Colonic mucosa (tissue), 4 donors: ENCODE data around the gene LPCAT4. TPM values are rescaled to one million over a fixed set of nuclear protein-coding genes. Genes with fewer than 3 reads are reported as not detected.

ENCODE experiments used
- DNase-seq: peaks from one replicate; pipeline ENCODE4 v3.0.0-alpha.2; 2020
- H3K27ac ChIP-seq: fragments of 200-600 bp; one replicate; pipeline ENCODE4 v1.8.0; 2021
- H3K27me3 ChIP-seq: fragments of 200-600 bp; one replicate; pipeline ENCODE4 v1.8.0; 2021
- H3K36me3 ChIP-seq: fragments of 200-600 bp; one replicate; pipeline ENCODE4 v1.8.0; 2021
- H3K4me1 ChIP-seq: fragments of 200-600 bp; one replicate; pipeline ENCODE4 v1.8.0; 2021; ENCODE audit warnings: mild to moderate bottlenecking
- H3K4me3 ChIP-seq: fragments of 200-600 bp; one replicate; pipeline ENCODE4 v1.8.0; 2021
- H3K9ac ChIP-seq, 2 donors: one replicate each; pipeline ENCODE4 v1.7.0; 2013; ENCODE audit warnings: control low read depth in 2 of 2, low read depth in 2 of 2, low read length in 2 of 2
- H3K9me3 ChIP-seq: fragments of 200-600 bp; one replicate; pipeline ENCODE4 v1.8.0; 2021
- intact Hi-C: fragments of 100-400 bp; cut with DNase I; formaldehyde crosslinking; loops from one replicate; pipeline ENCODE4 v1.14.1; 2022
- total RNA-seq, 2 donors: library from RNA; stranded (reverse); fragmentation: NEBNext Ultra II Directional in 1 of 2; extraction: Animal tissue kit (Norgen Biotek cat#: 25700) in 1 of 2; gene quantifications; one replicate each; pipeline ENCODE4 v1.2.1, GENCODE V29; 2021
- TF ChIP-seq, protein P1 (sequence below): fragments of 200-600 bp; IDR thresholded peaks from one replicate; pipeline ENCODE4 v1.8.0; 2022; ENCODE audit warnings: antibody characterized with exemption, mild to moderate bottlenecking
- donor health status: healthy.
- donor health status: DM: no; HTN: no; CAD: no.
- donor health status: DM: no; HTN: no; CAD: no.

Gene LPCAT4
- total RNA-seq, 2 donors from 2014 or later: 174 to 175 TPM

- Histone ChIP-seq H3K36me3 (no peaks in the 10 kb centered on the region), H3K4me3 (no peak overlapping the region), H3K27ac (peak overlapping the region; percentile 86), H3K9me3 (no peaks in the 10 kb centered on the region), H3K4me1 (no peaks in the 10 kb centered on the region), H3K9ac (peak overlapping the region in 1 of 2 donors; percentile 1), H3K27me3 (no peaks in the 10 kb centered on the region)
- intact Hi-C loops: no loop called here
- TF ChIP-seq, protein P1, sequence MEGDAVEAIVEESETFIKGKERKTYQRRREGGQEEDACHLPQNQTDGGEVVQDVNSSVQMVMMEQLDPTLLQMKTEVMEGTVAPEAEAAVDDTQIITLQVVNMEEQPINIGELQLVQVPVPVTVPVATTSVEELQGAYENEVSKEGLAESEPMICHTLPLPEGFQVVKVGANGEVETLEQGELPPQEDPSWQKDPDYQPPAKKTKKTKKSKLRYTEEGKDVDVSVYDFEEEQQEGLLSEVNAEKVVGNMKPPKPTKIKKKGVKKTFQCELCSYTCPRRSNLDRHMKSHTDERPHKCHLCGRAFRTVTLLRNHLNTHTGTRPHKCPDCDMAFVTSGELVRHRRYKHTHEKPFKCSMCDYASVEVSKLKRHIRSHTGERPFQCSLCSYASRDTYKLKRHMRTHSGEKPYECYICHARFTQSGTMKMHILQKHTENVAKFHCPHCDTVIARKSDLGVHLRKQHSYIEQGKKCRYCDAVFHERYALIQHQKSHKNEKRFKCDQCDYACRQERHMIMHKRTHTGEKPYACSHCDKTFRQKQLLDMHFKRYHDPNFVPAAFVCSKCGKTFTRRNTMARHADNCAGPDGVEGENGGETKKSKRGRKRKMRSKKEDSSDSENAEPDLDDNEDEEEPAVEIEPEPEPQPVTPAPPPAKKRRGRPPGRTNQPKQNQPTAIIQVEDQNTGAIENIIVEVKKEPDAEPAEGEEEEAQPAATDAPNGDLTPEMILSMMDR: no peak
- no peak for DNase-seq
Measured at GRCh38 chr15:34335176-34336032, 31.6 kb downstream of the LPCAT4 start.

DNA sequence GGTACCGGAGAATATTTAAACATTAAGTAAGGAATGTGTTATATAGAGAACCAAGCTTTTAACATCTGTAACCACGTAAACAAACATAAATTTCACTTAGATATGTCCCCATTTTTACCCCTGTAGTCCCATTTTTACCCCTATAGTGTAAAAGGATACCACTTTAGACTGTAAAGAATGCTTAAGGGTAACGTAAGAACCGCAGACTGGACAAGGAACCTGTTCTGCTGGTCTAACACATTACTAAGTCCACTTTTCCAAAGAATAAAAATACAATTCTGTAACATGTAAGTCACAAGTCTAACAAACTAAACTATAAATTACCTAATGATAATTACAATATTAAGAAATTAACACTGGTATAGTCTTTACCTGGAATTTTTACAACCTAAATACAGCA lies 32.3 kb downstream of the LPCAT4 start:
- Histone ChIP-seq H3K4me3 (no peak overlapping the region), H3K4me1 (no peaks in the 10 kb centered on the region), H3K27ac (peak overlapping the region; percentile 39), H3K9me3 (no peaks in the 10 kb centered on the region), H3K9ac (no peak overlapping the region), H3K27me3 (no peaks in the 10 kb centered on the region), H3K36me3 (no peaks in the 10 kb centered on the region)
- DNase-seq: no peak
- TF ChIP-seq, protein P1: no peak
- intact Hi-C loops: no loop called here

GRCh38 chr15:34332553-34333120 lies 34.4 kb downstream of the LPCAT4 start:
- Histone ChIP-seq H3K27ac (no peak overlapping the region), H3K9me3 (no peaks in the 10 kb centered on the region), H3K4me3 (no peak overlapping the region), H3K27me3 (no peaks in the 10 kb centered on the region), H3K4me1 (no peaks in the 10 kb centered on the region), H3K36me3 (no peaks in the 10 kb centered on the region), H3K9ac (no peak overlapping the region)
- TF ChIP-seq, protein P1: no peak
- no peak for DNase-seq
- intact Hi-C loops: no loop called here

DNA sequence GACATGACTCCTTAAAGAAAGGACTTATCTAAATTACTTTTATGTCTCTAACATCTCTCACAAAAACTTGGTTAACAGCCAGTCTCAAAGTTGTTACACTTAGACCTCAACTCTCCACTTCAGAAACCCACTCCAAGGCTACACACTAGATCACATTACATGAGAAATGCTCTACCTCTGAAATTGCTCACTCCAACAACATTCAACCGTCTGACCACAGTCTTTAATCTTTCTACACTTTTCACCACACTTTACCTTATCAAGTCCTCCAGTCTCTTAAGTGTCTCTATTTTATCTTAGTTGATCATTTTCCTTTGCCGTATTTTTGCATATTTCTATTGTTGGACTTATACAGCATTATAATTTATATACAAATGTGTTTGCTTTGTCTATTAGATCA lies 35.2 kb downstream of the LPCAT4 start:
- Histone ChIP-seq H3K27ac (no peak overlapping the region), H3K36me3 (no peaks in the 10 kb centered on the region), H3K4me1 (no peaks in the 10 kb centered on the region), H3K27me3 (no peaks in the 10 kb centered on the region), H3K9me3 (no peaks in the 10 kb centered on the region), H3K9ac (no peak overlapping the region), H3K4me3 (no peak overlapping the region)
- intact Hi-C loops: no loop called here
- DNase-seq: no peak
- TF ChIP-seq, protein P1: no peak

- no peaks in the 10 kb centered on the region for H3K9me3 ChIP-seq
- DNase-seq: no peak
- intact Hi-C loops: no loop called here
- no peak overlapping the region for H3K9ac ChIP-seq
- no peaks in the 10 kb centered on the region for H3K27me3 ChIP-seq
- H3K4me1 ChIP-seq: no peaks in the 10 kb centered on the region
- no peak overlapping the region for H3K27ac ChIP-seq
- H3K4me3 ChIP-seq: no peak overlapping the region
- TF ChIP-seq, protein P1: no peak
- no peaks in the 10 kb centered on the region for H3K36me3 ChIP-seq
Measured at GRCh38 chr15:34330279-34330678, 36.7 kb downstream of the LPCAT4 start.
